NCI-H510A (cell line): Measurements from ENCODE around the gene TPMT.
A peak's percentile ranks its signal among the peaks of the same experiment; 100 is the strongest.
"Not testable (repeated sequence)": the region's sequence is repeated elsewhere in the genome, so short reads cannot be mapped to it uniquely, and the experiment has no call there.

Experiments
- DNase-seq: peaks from one replicate; lab custom pipeline; 2025; lab: John Stamatoyannopoulos, UW

TPMT gene

GRCh38 chr6:18155864-18156421, 1.1 kb upstream of the TPMT start:
- DNase-seq: peak; percentile 72

DNA sequence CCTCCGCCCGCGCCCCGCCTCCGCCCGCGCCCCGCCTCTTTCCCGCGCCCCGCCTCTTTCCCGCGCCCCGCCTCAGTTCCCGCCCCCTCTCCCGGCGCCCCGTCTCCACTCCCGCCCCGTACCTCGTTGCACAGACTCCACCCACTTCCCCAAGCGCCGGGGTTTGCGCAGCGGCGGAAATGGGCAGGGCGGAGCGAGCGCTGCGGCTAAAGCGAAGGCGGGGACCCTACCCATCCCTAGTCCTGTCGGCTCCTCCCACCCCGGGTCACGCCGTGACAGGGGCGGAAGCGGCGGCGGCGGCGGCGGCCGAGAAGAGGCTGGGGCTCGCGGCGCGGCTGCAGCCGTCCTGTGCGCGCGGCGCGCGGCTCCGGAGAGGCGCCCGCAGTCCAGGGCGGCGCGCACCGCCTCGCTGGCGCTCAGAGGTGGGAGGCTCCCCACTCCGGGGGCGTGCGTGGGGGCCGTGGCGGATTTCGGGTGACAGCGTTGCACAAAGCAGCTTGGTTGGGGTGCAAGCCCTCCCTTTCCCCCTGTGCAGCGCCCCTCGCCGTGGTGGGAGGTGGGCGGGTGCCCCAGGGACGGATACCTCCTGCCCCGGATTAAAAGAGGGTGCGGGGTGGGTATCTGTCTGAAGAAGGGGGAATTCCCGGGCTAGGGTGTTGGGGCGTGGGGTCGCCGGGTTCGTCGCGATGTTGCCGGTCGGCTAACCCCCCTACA, 430 bp upstream of the TPMT start, which contains the start of gene KDM1B:
Gene KDM1B, plus strand, starts transcription at position 273 of the 714 bp plus-strand sequence. CDS start 4,474 bp downstream, outside the sequence.
- peak; percentile 93 for DNase-seq

DNA sequence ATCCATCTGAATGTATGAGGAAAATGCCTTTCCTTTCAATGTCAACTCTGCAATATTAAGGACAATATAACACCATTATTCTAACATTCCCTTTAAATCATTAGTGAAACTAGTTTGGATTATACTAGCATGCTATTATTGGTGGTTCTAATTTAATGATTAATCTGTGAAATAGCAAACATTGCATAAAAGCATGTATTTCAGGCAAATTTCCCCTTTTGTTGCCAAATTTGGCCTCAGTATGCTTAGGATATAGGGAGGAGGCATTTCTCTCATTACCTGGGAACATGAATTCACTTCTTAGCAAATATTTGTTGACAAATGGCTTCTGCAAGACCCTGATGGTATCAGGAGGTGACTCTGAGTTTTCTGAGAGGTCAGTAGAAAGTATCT, 1.6 kb downstream of the TPMT start:
- no peak for DNase-seq

DNA sequence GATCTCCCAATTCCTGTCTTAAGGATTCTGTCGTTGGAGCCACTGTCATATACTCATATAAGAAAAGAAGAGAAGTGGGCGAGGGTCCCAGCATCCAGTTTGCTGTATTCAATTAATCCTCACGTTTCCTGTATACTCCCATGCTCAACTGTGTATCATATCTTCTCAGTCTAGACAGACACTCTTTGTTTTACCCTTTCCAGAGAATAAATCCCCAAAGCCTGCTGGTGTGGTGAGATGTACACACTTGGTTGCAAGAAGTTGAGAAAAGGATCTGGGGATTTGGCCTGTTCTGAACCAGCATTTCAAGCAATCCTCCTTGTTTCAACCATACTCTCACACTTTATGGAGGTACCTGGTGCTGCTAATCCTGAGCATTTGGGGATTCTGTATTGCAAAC, 3.1 kb downstream of the TPMT start:
- no peak for DNase-seq

- DNase-seq: not testable (repeated sequence)
These were observed 3.5 kb downstream of the TPMT start for GRCh38 chr6:18151391-18151790.

DNA sequence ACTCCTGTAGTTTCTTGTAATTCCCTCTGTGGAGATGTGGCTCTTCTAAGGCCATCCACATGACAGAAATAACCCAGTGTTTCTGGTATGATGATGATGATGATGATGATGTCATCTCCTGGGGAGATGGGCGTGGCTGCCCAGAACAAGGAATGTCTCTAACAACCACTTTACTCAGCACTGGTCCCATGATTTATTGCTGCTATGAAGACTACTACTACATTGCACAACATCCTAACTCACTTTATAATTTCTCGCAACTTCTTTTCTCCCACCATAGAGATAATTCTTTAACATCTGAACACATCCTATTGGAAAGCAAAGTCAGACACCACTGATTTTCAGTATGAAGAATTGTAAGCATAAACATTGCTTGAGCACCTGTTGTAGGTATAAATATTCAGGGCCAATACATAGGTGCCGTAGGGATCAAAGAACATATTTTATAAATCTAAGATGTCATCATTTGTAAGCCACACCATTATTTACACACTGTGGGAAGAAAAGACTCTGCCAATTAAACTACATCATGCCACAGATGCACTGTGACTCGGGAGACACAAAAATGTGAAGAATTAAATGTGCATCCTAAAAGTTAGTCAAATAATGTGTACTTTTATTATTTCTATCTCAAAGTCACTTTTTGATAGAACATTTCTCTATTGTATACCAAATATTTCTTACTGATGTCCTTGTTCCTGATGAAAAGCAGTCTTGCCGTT, 6.4 kb downstream of the TPMT start:
- DNase-seq: no peak

DNA sequence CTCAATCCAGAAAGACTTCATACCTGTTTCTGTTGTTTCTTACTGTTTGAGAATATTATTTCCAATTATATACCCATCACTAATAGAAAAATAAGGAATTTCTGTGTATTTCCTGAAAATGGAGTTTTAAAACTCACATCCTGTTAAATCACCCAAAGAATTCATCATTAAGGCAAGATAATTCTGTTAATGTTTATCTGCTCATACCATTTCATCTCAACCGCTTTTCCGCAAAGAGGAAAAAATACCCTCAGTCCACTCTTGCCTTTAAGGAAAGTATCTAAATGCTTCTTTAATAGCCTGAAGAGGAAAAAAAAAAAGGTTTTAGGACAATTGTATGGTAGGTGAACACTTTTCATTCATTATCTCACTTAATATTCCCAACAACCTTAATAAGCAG, 7.3 kb downstream of the TPMT start:
- no peak for DNase-seq

DNA sequence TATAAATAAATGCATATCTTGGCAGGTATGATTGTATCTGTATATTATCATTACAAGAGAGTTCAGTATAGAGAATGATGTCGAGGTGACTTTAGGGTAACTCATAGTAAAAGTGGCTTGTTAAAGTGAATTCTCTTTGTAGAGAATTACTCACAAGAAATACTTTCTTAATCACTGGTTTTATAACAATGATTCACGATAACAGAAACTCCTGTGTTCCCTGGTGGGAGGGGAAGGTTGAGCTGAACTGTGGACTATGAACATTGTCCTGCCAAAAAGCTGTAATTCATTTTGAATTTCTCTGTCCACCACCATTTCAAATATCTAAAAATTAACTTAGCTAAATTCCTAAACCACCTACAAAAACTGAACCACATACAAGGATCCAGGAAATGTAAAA, 7.7 kb downstream of the TPMT start:
- DNase-seq: no peak

- DNase-seq: no peak
These were observed 12.4 kb downstream of the TPMT start for GRCh38 chr6:18142591-18142861.

- DNase-seq: peak; percentile 58
These were observed 12.9 kb downstream of the TPMT start for GRCh38 chr6:18141805-18142590.

- no peak for DNase-seq
These were observed 14.8 kb downstream of the TPMT start for GRCh38 chr6:18139935-18140621.

- DNase-seq: no peak
These were observed 16.0 kb downstream of the TPMT start for GRCh38 chr6:18138906-18139305.

GRCh38 chr6:18136260-18136659, 18.6 kb downstream of the TPMT start:
- DNase-seq: no peak

DNA sequence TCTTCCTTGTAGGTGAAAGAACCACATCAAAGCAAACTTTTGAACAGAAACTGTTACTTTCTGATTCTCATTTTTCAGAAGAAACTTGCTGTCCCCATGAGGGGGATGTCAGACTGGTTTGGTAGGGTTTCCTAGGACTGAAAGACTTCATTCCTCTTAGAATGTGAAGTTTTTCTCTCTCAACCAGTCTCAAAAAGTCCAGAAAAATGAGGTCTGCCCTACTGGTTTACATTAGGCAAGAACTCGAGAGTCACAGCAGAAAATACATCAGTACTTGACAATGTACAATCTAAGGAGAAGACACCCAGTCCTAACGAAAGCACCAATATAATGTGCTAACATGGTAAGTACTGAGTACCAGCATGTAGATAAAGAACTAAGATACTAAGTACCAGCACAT, 19.7 kb downstream of the TPMT start:
- no peak for DNase-seq

- DNase-seq: no peak
These were observed 22.5 kb downstream of the TPMT start for GRCh38 chr6:18132346-18132745.

- DNase-seq: no peak
These were observed 28.8 kb downstream of the TPMT start for GRCh38 chr6:18126121-18126520.

DNA sequence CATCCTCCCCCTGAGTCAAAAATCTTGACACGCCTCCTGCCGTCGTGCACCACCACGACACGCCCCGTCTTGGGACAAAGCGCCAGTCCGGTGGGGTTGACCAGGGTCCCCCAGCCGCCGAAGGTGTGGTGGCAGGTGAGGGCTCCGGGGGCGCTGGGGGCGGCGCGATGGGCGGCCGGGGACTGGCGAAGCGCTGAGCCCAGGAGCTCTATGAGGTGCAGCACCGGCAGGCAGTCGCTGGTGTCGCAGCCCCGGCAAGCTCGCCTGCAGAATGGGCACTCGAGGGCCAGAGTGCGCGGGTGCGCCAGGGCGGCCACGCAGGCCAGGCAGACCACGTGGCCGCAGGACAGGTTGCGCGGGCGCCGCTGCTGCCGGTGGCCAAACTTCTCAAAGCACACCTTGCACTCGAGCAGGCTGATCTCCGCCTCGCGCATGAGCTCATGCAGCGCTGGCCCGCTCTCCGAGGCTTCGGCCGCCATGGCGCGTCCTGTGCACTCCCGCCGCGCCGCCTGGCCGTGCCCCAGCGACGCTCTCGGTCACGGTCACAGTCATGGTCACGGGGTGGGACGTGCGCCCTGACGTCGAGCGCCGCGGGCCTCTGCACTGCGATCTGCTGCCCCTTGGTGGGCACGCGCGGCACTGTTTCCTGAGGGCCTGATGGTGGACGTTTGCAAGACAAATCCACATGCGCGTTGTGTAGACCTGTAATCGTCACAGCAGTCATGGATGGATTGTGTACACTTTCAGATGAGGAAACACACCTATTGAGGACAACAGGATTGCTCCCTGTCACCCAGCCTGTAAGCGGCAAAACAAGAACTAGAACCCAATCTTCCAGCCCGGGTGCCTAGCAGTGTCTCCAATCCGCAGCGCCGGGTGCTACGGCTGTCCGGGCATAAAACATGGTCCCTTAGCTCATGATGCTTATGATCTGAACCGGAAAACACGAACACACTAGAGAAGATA, 32.5 kb downstream of the TPMT start, which contains the start of gene NHLRC1:
Gene NHLRC1, minus strand, starts transcription at position 550 of the 966 bp plus-strand sequence. Its CDS starts 71 bp downstream, at position 479.
- peak; percentile 75 for DNase-seq

DNA sequence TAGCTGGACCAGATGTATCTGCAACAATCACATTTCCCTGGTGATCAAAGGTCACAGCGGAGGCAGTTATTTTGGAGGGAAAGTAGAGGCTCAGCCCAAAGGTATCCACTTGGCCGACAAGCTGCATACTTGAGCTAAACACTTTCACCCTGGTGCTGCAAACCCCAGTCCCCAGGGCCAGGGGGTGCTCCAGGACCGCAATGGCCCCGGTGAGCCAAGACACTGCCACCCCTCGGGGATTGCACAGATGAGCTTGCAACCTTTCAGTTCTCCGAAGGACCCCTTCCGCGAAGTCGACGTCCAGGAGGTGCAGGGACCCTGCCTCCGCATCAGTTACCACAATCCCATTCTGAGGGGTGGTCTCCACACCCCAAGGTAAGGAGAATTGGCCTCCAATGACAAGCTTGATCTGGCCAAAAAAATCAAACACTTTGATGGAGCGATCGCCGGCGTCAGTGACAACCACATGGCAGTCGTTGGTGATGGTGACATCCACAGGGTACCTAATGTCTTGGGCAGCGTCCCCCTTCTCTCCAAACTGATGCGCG, 33.2 kb downstream of the TPMT start:
- DNase-seq: no peak

DNA sequence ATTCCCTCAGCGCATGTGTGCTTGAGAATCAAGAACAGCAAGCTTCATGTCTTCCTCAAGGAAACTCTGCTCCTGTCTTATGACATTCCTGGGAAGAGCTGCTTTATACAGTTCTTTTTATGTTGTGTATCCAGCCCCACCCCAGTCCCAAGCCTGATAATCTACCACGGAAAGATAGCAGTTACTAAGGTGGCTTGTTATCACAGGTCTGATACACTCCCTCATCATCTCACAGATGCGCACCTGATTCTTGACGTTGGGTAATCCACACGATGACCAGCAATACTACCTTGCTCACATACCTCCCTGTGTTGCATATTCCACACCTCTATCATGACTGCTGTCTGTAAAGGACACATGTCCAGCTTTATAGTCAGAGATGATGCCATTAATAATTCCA, 35.6 kb downstream of the TPMT start:
- DNase-seq: no peak

DNA sequence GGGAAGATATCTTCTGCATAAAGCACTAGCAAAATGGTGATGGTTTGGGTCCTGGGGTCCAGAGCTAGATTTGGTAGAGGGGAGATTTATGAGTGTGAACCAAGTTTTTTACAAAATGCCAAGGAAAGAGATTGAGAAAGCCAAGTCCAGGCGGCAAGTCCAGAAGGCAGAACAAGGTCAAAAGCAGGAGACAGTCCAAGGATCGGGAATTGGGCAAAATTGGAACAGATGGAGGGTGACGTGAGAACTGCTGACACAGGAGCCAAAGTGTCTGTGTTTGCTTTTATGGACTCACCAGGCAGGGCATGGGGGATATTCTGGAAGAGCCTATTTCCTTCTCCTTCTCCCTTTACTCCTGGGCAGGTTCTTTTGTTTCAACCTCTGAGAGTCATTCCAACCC, 36.5 kb downstream of the TPMT start:
- DNase-seq: no peak
